ENCODE measurements around the gene SOBP.
"Not testable (repeated sequence)": the region's sequence is repeated elsewhere in the genome, so short reads cannot be mapped to it uniquely, and the experiment has no call there.

SOBP gene

GRCh38 chr6:107489636-107490565 is at the start of gene SOBP:
Gene SOBP (plus strand): TSS chr6:107490117. CDS start chr6:107490617, 500 bp downstream.
- peak; percentile 15 for DNase-seq

- no peak for DNase-seq
Measured at GRCh38 chr6:107440936-107441335, 49.0 kb upstream of the SOBP start.

GRCh38 chr6:107441682-107442081 is 48.2 kb upstream of the SOBP start:
- no peak for DNase-seq

GRCh38 chr6:107442938-107443607 is 46.8 kb upstream of the SOBP start:
- no peak for DNase-seq

- no peak for DNase-seq
Measured at GRCh38 chr6:107443608-107444267, 46.2 kb upstream of the SOBP start.

- DNase-seq = no peak
Measured at GRCh38 chr6:107444277-107444676, 45.6 kb upstream of the SOBP start.

GRCh38 chr6:107447663-107448216 is 42.2 kb upstream of the SOBP start:
- DNase-seq = no peak

GRCh38 chr6:107448776-107449175 is 41.1 kb upstream of the SOBP start:
- DNase-seq = no peak

GRCh38 chr6:107458672-107459282 is 31.1 kb upstream of the SOBP start:
- DNase-seq = no peak

- DNase-seq = peak; percentile 94
Measured at GRCh38 chr6:107459283-107460082, 30.4 kb upstream of the SOBP start, which contains the start of gene PDSS2. Gene PDSS2 (minus strand): TSS chr6:107459564. CDS start chr6:107459285, 279 bp downstream.

GRCh38 chr6:107460083-107460631 is 29.8 kb upstream of the SOBP start:
- DNase-seq = no peak

GRCh38 chr6:107466062-107466461 is 23.9 kb upstream of the SOBP start:
- DNase-seq = no peak

- no peak for DNase-seq
Measured at GRCh38 chr6:107470364-107470763, 19.6 kb upstream of the SOBP start.

- no peak for DNase-seq
Measured at GRCh38 chr6:107473660-107474059, 16.3 kb upstream of the SOBP start.

- not testable (repeated sequence) for DNase-seq
Measured at GRCh38 chr6:107475360-107475759, 14.6 kb upstream of the SOBP start.

GRCh38 chr6:107475826-107476225 is 14.1 kb upstream of the SOBP start:
- not testable (repeated sequence) for DNase-seq

GRCh38 chr6:107479089-107479690 is 10.7 kb upstream of the SOBP start:
- no peak for DNase-seq

GRCh38 chr6:107485157-107485556 is 4.8 kb upstream of the SOBP start:
- DNase-seq = no peak

GRCh38 chr6:107488174-107488874 is 1.6 kb upstream of the SOBP start:
- DNase-seq = no peak
